ENCODE results near the gene RAPGEFL1. TPM values are rescaled to one million over a fixed set of nuclear protein-coding genes. Genes with fewer than 3 reads are reported as not detected.
"Not testable (repeated sequence)": the region's sequence is repeated elsewhere in the genome, so short reads cannot be mapped to it uniquely, and the experiment has no call there.

Gene RAPGEFL1
- total and polyA plus RNA-seq, 2 donors (not counting 3 experiments of a cell fraction or from before 2014, with no cell fraction given), result 8.6 to 11.8 TPM

- Histone ChIP-seq H3K4me3 (replicated peaks in 1 of 3; ENCODE audit: insufficient read depth in 1 of 3, low read depth in 1 of 3, low read length in 3 of 3) (no peak overlapping the region), H3K36me3 (ENCODE audit: control insufficient read depth in 2 of 2, extremely low read depth in 1 of 2, insufficient read depth in 2 of 2, low read length in 2 of 2) (peaks cover 0 to 7% of the 10 kb centered on the region in 2 experiments), H3K27ac (ENCODE audit: insufficient read depth, low read depth, low read length) (no peak overlapping the region), H3K9ac (replicated peaks; ENCODE audit: extremely low read depth, insufficient read depth, low read length) (no peak overlapping the region), H3K79me2 (ENCODE audit: control insufficient read depth, insufficient read depth, low read length) (peaks cover 35% of the 10 kb centered on the region), H4K20me1 (replicated peaks; ENCODE audit: control insufficient read depth, extremely low read depth, insufficient read depth, low read length) (no peaks in the 10 kb centered on the region), H3K27me3 (ENCODE audit: control insufficient read depth in 2 of 2, insufficient read depth in 2 of 2, low read length in 2 of 2) (no peaks in the 10 kb centered on the region), H3K9me3 (replicated peaks; ENCODE audit: control insufficient read depth, insufficient read depth, low read length) (no peaks in the 10 kb centered on the region), H3K9me1 (replicated peaks; ENCODE audit: control insufficient read depth, extremely low read depth, insufficient read depth, low read length) (no peaks in the 10 kb centered on the region), H2AFZ (ENCODE audit: low read depth, low read length) (no peak overlapping the region), H3K4me1 (ENCODE audit: control insufficient read depth, extremely low read depth, insufficient read depth, low read length) (no peaks in the 10 kb centered on the region), H3K4me2 (ENCODE audit: insufficient read depth, low read length) (no peak overlapping the region)
- TF ChIP-seq GATA2 (IDR thresholded peaks at IDR 0.05; ENCODE audit: insufficient read depth, insufficient read length, low read depth, low read length), result no peak
- no peak for TF ChIP-seq MYC (IDR thresholded peaks at IDR 0.05; ENCODE audit: low read depth, low read length)
- no peak for TF ChIP-seq MAX (IDR thresholded peaks at IDR 0.05; ENCODE audit: insufficient read depth, insufficient read length)
- TF ChIP-seq JUN (IDR thresholded peaks at IDR 0.05; ENCODE audit: borderline replicate concordance, insufficient read depth, insufficient read length, low read depth), result no peak
- TF ChIP-seq POLR2AphosphoS5 (IDR thresholded peaks at IDR 0.05; ENCODE audit: insufficient read depth, low read depth, low read length), result no peak
- FAIRE-seq (no peak), DNase-seq (ENCODE audit: low read depth, low spot score) (no peak)
- CTCF ChIA-PET, result interaction anchor here (1.0 to 1.7 kb wide), 2 partner anchors 12 to 60 kb away, joined by 3 to 4 read pairs; no protein-coding TSS in a partner anchor
- BruUV-seq (replicated peaks), result no TSS peak
- POLR2A ChIA-PET, result no interaction called here
- dilution Hi-C loops (cut with MboI; ENCODE audit: extremely low pct_ligation_motif_present, low sequenced_read_pairs) (no loop called here), intact Hi-C loops (cut with micrococcal nuclease) (no loop called here)
Observed at GRCh38 chr17:40230670-40231069, 53.4 kb downstream of the RAPGEFL1 start.

GRCh38 chr17:40231928-40232327 is 54.7 kb downstream of the RAPGEFL1 start:
- H2AFZ ChIP-seq (ENCODE audit: low read depth, low read length); H3K36me3 ChIP-seq (ENCODE audit: control insufficient read depth in 2 of 2, extremely low read depth in 1 of 2, insufficient read depth in 2 of 2, low read length in 2 of 2); POLR2A ChIA-PET; H3K9me1 ChIP-seq (replicated peaks; ENCODE audit: control insufficient read depth, extremely low read depth, insufficient read depth, low read length); BruUV-seq (replicated peaks); FAIRE-seq; H3K27ac ChIP-seq (ENCODE audit: insufficient read depth, low read depth, low read length); dilution Hi-C loops (cut with MboI; ENCODE audit: extremely low pct_ligation_motif_present, low sequenced_read_pairs); H3K27me3 ChIP-seq (ENCODE audit: control insufficient read depth in 2 of 2, insufficient read depth in 2 of 2, low read length in 2 of 2); DNase-seq (ENCODE audit: low read depth, low spot score); H3K4me2 ChIP-seq (ENCODE audit: insufficient read depth, low read length); H3K9me3 ChIP-seq (replicated peaks; ENCODE audit: control insufficient read depth, insufficient read depth, low read length); H3K9ac ChIP-seq (replicated peaks; ENCODE audit: extremely low read depth, insufficient read depth, low read length); intact Hi-C loops (cut with micrococcal nuclease); H3K4me1 ChIP-seq (ENCODE audit: control insufficient read depth, extremely low read depth, insufficient read depth, low read length); H3K4me3 ChIP-seq (replicated peaks in 1 of 3; ENCODE audit: insufficient read depth in 1 of 3, low read depth in 1 of 3, low read length in 3 of 3); H4K20me1 ChIP-seq (replicated peaks; ENCODE audit: control insufficient read depth, extremely low read depth, insufficient read depth, low read length): not testable (repeated sequence)
- CTCF ChIA-PET, result interaction anchor here (1.0 to 1.7 kb wide), 3 partner anchors 9 to 14 kb away, joined by 3 to 4 read pairs (median 4); no protein-coding TSS in a partner anchor
- H3K79me2 ChIP-seq (ENCODE audit: control insufficient read depth, insufficient read depth, low read length), result peaks cover 35% of the 10 kb centered on the region

Data from endothelial cell of umbilical vein (primary cell).